Mesendoderm (in vitro differentiated cells): ENCODE data around the gene WNK2.
A peak's percentile ranks its signal among the peaks of the same experiment; 100 is the strongest.

ENCODE experiments used
- DNase-seq: peaks from one replicate; pipeline ENCODE4 v3.0.0; 2013
- H2AK5ac ChIP-seq: 2 replicates; pipeline ENCODE4 v1.6.1; 2013; ENCODE audit warnings: low read length, inconsistent platforms
- H2BK120ac ChIP-seq: 2 replicates; pipeline ENCODE4 v1.6.1; 2013; ENCODE audit warnings: low read depth, mild to moderate bottlenecking, low read length, moderate library complexity, mixed read lengths
- H2BK15ac ChIP-seq: replicated peaks from 2 replicates; pipeline ENCODE4 v1.6.1; 2013; ENCODE audit warnings: low read depth, mild to moderate bottlenecking, moderate library complexity
- H2BK5ac ChIP-seq: 2 replicates; pipeline ENCODE4 v1.6.1; 2013; ENCODE audit warnings: low read length, inconsistent platforms
- H3K18ac ChIP-seq: 2 replicates; pipeline ENCODE4 v1.6.1; 2013; ENCODE audit warnings: mild to moderate bottlenecking, low read length, mixed read lengths
- H3K23ac ChIP-seq: one replicate; pipeline ENCODE4 v1.6.1; 2013; ENCODE audit warnings: low read length
- H3K27ac ChIP-seq: 2 replicates; pipeline ENCODE4 v1.5.1; 2013; ENCODE audit warnings: low read depth, mild to moderate bottlenecking, inconsistent platforms, low read length, moderate library complexity
- H3K27me3 ChIP-seq: 2 replicates; pipeline ENCODE4 v1.6.1; 2013; ENCODE audit warnings: low read length, control low read depth, mild to moderate bottlenecking, inconsistent platforms; ENCODE audit not compliant: insufficient read depth, poor library complexity
- H3K36me3 ChIP-seq: 2 replicates; pipeline ENCODE4 v1.6.1; 2013; ENCODE audit warnings: low read length, inconsistent platforms; ENCODE audit not compliant: control insufficient read depth, insufficient read depth
- H3K4ac ChIP-seq: one replicate; pipeline ENCODE4 v1.6.1; 2013; ENCODE audit warnings: low read depth, mild to moderate bottlenecking, low read length, moderate library complexity
- H3K4me1 ChIP-seq: 2 replicates; pipeline ENCODE4 v1.6.1; 2013; ENCODE audit warnings: low read depth, low read length, inconsistent platforms; ENCODE audit not compliant: control insufficient read depth
- H3K4me2 ChIP-seq: 2 replicates; pipeline ENCODE4 v1.6.1; 2013; ENCODE audit warnings: low read length
- H3K4me3 ChIP-seq: 2 replicates; pipeline ENCODE4 v1.5.1; 2013; ENCODE audit warnings: mild to moderate bottlenecking, low read length
- H3K56ac ChIP-seq: one replicate; pipeline ENCODE4 v1.6.1; 2013; ENCODE audit warnings: low read length
- H3K79me1 ChIP-seq: 2 replicates; pipeline ENCODE4 v1.6.1; 2013; ENCODE audit warnings: low read length, inconsistent platforms
- H3K79me2 ChIP-seq: 2 replicates; pipeline ENCODE4 v1.6.1; 2013; ENCODE audit warnings: mild to moderate bottlenecking, low read length; ENCODE audit not compliant: control insufficient read depth, insufficient read depth
- H3K9ac ChIP-seq: 2 replicates; pipeline ENCODE4 v1.6.1; 2013; ENCODE audit warnings: low read length, inconsistent platforms
- H4K5ac ChIP-seq: one replicate; pipeline ENCODE4 v1.6.1; 2013; ENCODE audit warnings: low read length
- H4K8ac ChIP-seq: one replicate; pipeline ENCODE4 v1.6.1; 2013; ENCODE audit warnings: low read depth, mild to moderate bottlenecking, control low read depth, low read length, moderate library complexity
- WGBS: extraction: QIAGEN DNeasy Blood & Tissue Kit; methylation state at CpG from one replicate; pipeline ENCODE4 v1.1.7; 2013; ENCODE audit warnings: low lambda C conversion rate, missing lambda C conversion rate; ENCODE audit not compliant: insufficient coverage; ENCODE audit errors: extremely low coverage; 5-methylcytosine and 5-hydroxymethylcytosine counted together

WNK2 gene

GRCh38 chr9:93203718-93204469, 20.0 kb downstream of the WNK2 start:
- no peak overlapping the region for H3K9ac ChIP-seq
- no peak overlapping the region for H3K23ac ChIP-seq
- H2BK5ac ChIP-seq, result no peak overlapping the region
- peaks cover 3% of the 10 kb centered on the region for H3K4me1 ChIP-seq
- no peak overlapping the region for H2AK5ac ChIP-seq
- H3K79me1 ChIP-seq, result peaks cover 4% of the 10 kb centered on the region
- H3K27me3 ChIP-seq, result no peaks in the 10 kb centered on the region
- no peak overlapping the region for H3K4me2 ChIP-seq
- H4K5ac ChIP-seq, result no peak overlapping the region
- H2BK15ac ChIP-seq, result no peak overlapping the region
- H3K27ac ChIP-seq, result no peak overlapping the region
- H4K8ac ChIP-seq, result no peak overlapping the region
- no peak overlapping the region for H3K4ac ChIP-seq
- H3K18ac ChIP-seq, result no peak overlapping the region
- WGBS, result no CpG with 5 or more reads among the region's 15 CpGs
- peaks cover 1% of the 10 kb centered on the region for H3K36me3 ChIP-seq
- no peak for DNase-seq
- peak overlapping the region; percentile 2 for H3K56ac ChIP-seq
- no peak overlapping the region for H3K4me3 ChIP-seq
- H2BK120ac ChIP-seq, result no peak overlapping the region
- H3K79me2 ChIP-seq, result peaks cover 2% of the 10 kb centered on the region

DNA sequence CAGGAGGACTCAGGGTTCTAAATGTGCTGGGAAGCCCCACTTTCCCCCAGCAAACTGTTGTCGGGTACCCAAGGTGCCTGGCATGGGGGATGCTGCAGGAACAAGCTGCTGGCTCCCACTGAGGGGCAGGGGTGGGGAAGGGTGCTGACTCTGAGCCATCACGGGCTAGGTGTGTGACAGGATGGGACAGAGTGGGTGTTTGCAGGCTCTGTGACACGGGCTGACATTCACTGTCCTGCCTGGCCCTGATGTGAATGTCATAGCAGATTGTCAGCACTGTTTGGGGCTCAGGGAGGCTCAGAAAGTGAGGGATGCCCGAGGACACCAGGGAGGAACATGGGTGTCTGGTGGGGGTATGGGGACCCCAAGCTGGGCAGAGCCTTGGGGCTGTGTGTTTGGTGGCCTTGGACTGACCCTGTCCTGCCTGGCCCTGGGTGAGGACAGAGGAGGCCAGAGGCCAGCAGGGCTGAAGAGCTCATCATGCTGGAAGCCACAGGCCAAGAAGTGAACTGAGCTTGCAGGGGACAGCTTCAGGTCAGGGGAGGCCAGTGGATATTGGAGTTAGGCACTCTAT, 20.6 kb downstream of the WNK2 start:
- Histone ChIP-seq H3K36me3 (peaks cover 1% of the 10 kb centered on the region), H3K23ac (no peak overlapping the region), H4K8ac (no peak overlapping the region), H3K79me1 (peaks cover 4% of the 10 kb centered on the region), H2BK15ac (no peak overlapping the region), H2BK5ac (no peak overlapping the region), H3K9ac (no peak overlapping the region), H4K5ac (no peak overlapping the region), H3K27ac (no peak overlapping the region), H2AK5ac (no peak overlapping the region), H2BK120ac (no peak overlapping the region), H3K18ac (no peak overlapping the region), H3K4me1 (peaks cover 3% of the 10 kb centered on the region), H3K56ac (no peak overlapping the region), H3K4ac (no peak overlapping the region), H3K27me3 (no peaks in the 10 kb centered on the region), H3K4me2 (no peak overlapping the region), H3K4me3 (no peak overlapping the region), H3K79me2 (peaks cover 2% of the 10 kb centered on the region)
- WGBS, result no CpG with 5 or more reads among the region's 4 CpGs
- DNase-seq, result no peak

GRCh38 chr9:93205045-93205768, 21.3 kb downstream of the WNK2 start:
- H3K4me3 ChIP-seq, result no peak overlapping the region
- no peak overlapping the region for H2BK120ac ChIP-seq
- no peak overlapping the region for H3K9ac ChIP-seq
- H2AK5ac ChIP-seq, result no peak overlapping the region
- no peak overlapping the region for H3K4ac ChIP-seq
- no peak overlapping the region for H2BK5ac ChIP-seq
- no CpG with 5 or more reads among the region's 14 CpGs for WGBS
- no peak overlapping the region for H3K27ac ChIP-seq
- H3K27me3 ChIP-seq, result no peaks in the 10 kb centered on the region
- H3K18ac ChIP-seq, result no peak overlapping the region
- H3K4me2 ChIP-seq, result no peak overlapping the region
- no peak overlapping the region for H4K8ac ChIP-seq
- no peak overlapping the region for H3K56ac ChIP-seq
- no peak overlapping the region for H2BK15ac ChIP-seq
- no peak overlapping the region for H4K5ac ChIP-seq
- no peak overlapping the region for H3K23ac ChIP-seq
- no peak for DNase-seq
- H3K79me1 ChIP-seq, result peaks cover 4% of the 10 kb centered on the region
- peaks cover 2% of the 10 kb centered on the region for H3K79me2 ChIP-seq
- peaks cover 3% of the 10 kb centered on the region for H3K4me1 ChIP-seq
- peaks cover 1% of the 10 kb centered on the region for H3K36me3 ChIP-seq

DNA sequence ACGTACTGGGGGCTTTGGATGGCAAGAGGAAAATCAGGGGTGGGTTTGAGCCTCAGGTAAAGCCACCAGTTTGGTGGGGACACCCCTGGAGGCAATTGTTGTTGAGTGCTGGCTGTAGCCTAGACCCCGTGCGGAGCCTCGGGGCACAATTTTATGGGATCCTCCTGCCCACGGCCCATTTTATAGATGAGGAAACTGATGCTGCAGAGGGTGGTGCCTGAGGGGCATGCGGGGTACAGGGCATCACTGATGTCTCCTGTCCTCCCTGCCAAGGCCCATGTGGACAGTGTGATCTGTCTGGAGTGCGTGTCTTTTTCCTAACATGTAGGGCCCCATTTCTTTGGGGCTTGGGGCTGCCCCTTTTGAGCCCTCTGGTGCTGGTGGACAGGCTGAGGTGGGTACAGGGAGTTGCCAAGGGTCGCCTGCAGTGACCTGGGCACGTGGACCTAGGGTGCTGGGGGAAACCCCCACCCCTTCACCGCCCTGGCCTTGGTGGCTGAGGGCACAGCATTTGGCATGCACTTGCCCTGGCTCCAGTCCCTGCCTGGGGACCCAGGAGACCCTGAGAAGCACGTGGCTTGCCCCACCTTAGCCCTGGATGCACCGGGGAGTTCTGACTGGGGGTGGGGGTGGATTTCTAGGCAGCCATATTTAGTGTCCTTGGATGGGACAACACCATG, 22.1 kb downstream of the WNK2 start:
- H3K18ac ChIP-seq, result no peak overlapping the region
- no peak for DNase-seq
- no peak overlapping the region for H2BK5ac ChIP-seq
- no peak overlapping the region for H4K8ac ChIP-seq
- H3K4me1 ChIP-seq, result peaks cover 3% of the 10 kb centered on the region
- H3K4ac ChIP-seq, result no peak overlapping the region
- peaks cover 1% of the 10 kb centered on the region for H3K36me3 ChIP-seq
- H4K5ac ChIP-seq, result no peak overlapping the region
- H3K4me3 ChIP-seq, result no peak overlapping the region
- no peak overlapping the region for H3K27ac ChIP-seq
- no peak overlapping the region for H3K9ac ChIP-seq
- no peak overlapping the region for H2AK5ac ChIP-seq
- H3K4me2 ChIP-seq, result no peak overlapping the region
- H3K23ac ChIP-seq, result peak overlapping the region; percentile 24
- H3K79me1 ChIP-seq, result peaks cover 4% of the 10 kb centered on the region
- peaks cover 2% of the 10 kb centered on the region for H3K79me2 ChIP-seq
- no peaks in the 10 kb centered on the region for H3K27me3 ChIP-seq
- no peak overlapping the region for H3K56ac ChIP-seq
- H2BK15ac ChIP-seq, result no peak overlapping the region
- H2BK120ac ChIP-seq, result no peak overlapping the region
- no CpG with 5 or more reads among the region's 12 CpGs for WGBS

- Histone ChIP-seq H3K23ac (no peak overlapping the region), H3K4me2 (no peak overlapping the region), H3K4me3 (no peak overlapping the region), H3K79me1 (peaks cover 4% of the 10 kb centered on the region), H3K27me3 (no peaks in the 10 kb centered on the region), H3K36me3 (peaks cover 1% of the 10 kb centered on the region), H3K4me1 (no peaks in the 10 kb centered on the region), H3K79me2 (peaks cover 2% of the 10 kb centered on the region), H2BK15ac (no peak overlapping the region), H4K8ac (no peak overlapping the region), H2BK5ac (no peak overlapping the region), H3K18ac (no peak overlapping the region), H3K27ac (no peak overlapping the region), H4K5ac (no peak overlapping the region), H2AK5ac (no peak overlapping the region), H3K4ac (no peak overlapping the region), H3K9ac (no peak overlapping the region), H2BK120ac (no peak overlapping the region), H3K56ac (no peak overlapping the region)
- WGBS, result no CpG with 5 or more reads among the region's 7 CpGs
- no peak for DNase-seq
Measured at GRCh38 chr9:93206576-93207155, 22.7 kb downstream of the WNK2 start.
